ENCODE data around the gene TMEM273. TPM values are rescaled to one million over a fixed set of nuclear protein-coding genes. Genes with fewer than 3 reads are reported as not detected.

Gene TMEM273
- total RNA-seq, 1 donor, result not detected

- no peak for DNase-seq (ENCODE audit: low read depth)
- H3K4me3 ChIP-seq (ENCODE audit: low read depth, low read length), result no peak overlapping the region
- no peak for TF ChIP-seq CTCF (IDR thresholded peaks at IDR 0.05; ENCODE audit: insufficient read depth, low read depth, low read length)
Measured at GRCh38 chr10:49160814-49161213, 27.4 kb downstream of the TMEM273 start.

- H3K4me3 ChIP-seq (ENCODE audit: low read depth, low read length), result no peak overlapping the region
- no peak for TF ChIP-seq CTCF (IDR thresholded peaks at IDR 0.05; ENCODE audit: insufficient read depth, low read depth, low read length)
- no peak for DNase-seq (ENCODE audit: low read depth)
Measured at GRCh38 chr10:49160110-49160509, 28.1 kb downstream of the TMEM273 start.

GRCh38 chr10:49158915-49159314 lies 29.3 kb downstream of the TMEM273 start:
- peak; percentile 34 for DNase-seq (ENCODE audit: low read depth)
- H3K4me3 ChIP-seq (ENCODE audit: low read depth, low read length), result no peak overlapping the region
- TF ChIP-seq CTCF (IDR thresholded peaks at IDR 0.05; ENCODE audit: insufficient read depth, low read depth, low read length), result no peak

GRCh38 chr10:49158404-49158803 lies 29.8 kb downstream of the TMEM273 start:
- TF ChIP-seq CTCF (IDR thresholded peaks at IDR 0.05; ENCODE audit: insufficient read depth, low read depth, low read length), result no peak
- no peak for DNase-seq (ENCODE audit: low read depth)
- no peak overlapping the region for H3K4me3 ChIP-seq (ENCODE audit: low read depth, low read length)

GRCh38 chr10:49157229-49157628 lies 31.0 kb downstream of the TMEM273 start:
- DNase-seq (ENCODE audit: low read depth), result no peak
- no peak for TF ChIP-seq CTCF (IDR thresholded peaks at IDR 0.05; ENCODE audit: insufficient read depth, low read depth, low read length)
- H3K4me3 ChIP-seq (ENCODE audit: low read depth, low read length), result no peak overlapping the region

- H3K4me3 ChIP-seq (ENCODE audit: low read depth, low read length), result no peak overlapping the region
- no peak for DNase-seq (ENCODE audit: low read depth)
- TF ChIP-seq CTCF (IDR thresholded peaks at IDR 0.05; ENCODE audit: insufficient read depth, low read depth, low read length), result no peak
Measured at GRCh38 chr10:49154641-49155040, 33.5 kb downstream of the TMEM273 start.

GRCh38 chr10:49153971-49154370 lies 34.2 kb downstream of the TMEM273 start:
- no peak for TF ChIP-seq CTCF (IDR thresholded peaks at IDR 0.05; ENCODE audit: insufficient read depth, low read depth, low read length)
- H3K4me3 ChIP-seq (ENCODE audit: low read depth, low read length), result no peak overlapping the region
- DNase-seq (ENCODE audit: low read depth), result no peak

All from fibroblast of villous mesenchyme (primary cell).